Tibial artery (tissue), 4 donors: Measurements from ENCODE around the gene RARRES2.
A peak's percentile ranks its signal among the peaks of the same experiment; 100 is the strongest.

Experiments
- DNase-seq, 2 donors: peaks; one replicate each; pipeline ENCODE4 v3.0.0-alpha.2; 2019
- H3K27ac ChIP-seq, 2 donors: fragments of 200-600 bp; sonication (generic) in 1 of 2; 1 replicate in 1 of 2; 2 replicates in 1 of 2; pipeline ENCODE4 v1.5.1; 2018 to 2019; ENCODE audit warnings: mild to moderate bottlenecking in 1 of 2
- H3K27me3 ChIP-seq, 2 donors: fragments of 200-600 bp; sonication (generic) in 1 of 2; one replicate each; pipeline versions ENCODE4 v1.5.1 to v1.6.0; 2016 to 2019
- H3K36me3 ChIP-seq, 3 donors: fragments of 200-600 bp; sonication (generic) in 2 of 3; one replicate each; pipeline ENCODE4 v1.5.1; 2016 to 2019; ENCODE audit warnings: mild to moderate bottlenecking in 2 of 3
- H3K4me1 ChIP-seq, 4 donors: fragments of 200-600 bp; sonication (generic) in 2 of 4; 1 replicate in 3 of 4; 2 replicates in 1 of 4; pipeline ENCODE4 v1.5.1; 2016 to 2019
- H3K4me3 ChIP-seq, 2 donors: fragments of 200-600 bp; sonication (generic) in 1 of 2; 1 replicate in 1 of 2; 2 replicates in 1 of 2; pipeline ENCODE4 v1.5.1; 2018 to 2019; ENCODE audit warnings: mild to moderate bottlenecking in 2 of 2
- H3K9me3 ChIP-seq, 3 donors: fragments of 200-600 bp; sonication (generic) in 1 of 3; one replicate each; pipeline ENCODE4 v1.5.1; 2016 to 2019
- CTCF ChIP-seq, 2 experiments: fragments of 200-600 bp in 1 of 2; fragments of 450-650 bp in 1 of 2; IDR thresholded peaks; one replicate each; pipeline ENCODE4 v1.5.1; 2017 to 2019; ENCODE audit warnings: antibody characterized with exemption in 2 of 2, mild to moderate bottlenecking in 1 of 2, moderate library complexity in 1 of 2
- intact Hi-C: fragments of 100-400 bp; cut with DNase I; formaldehyde crosslinking; loops from one replicate; pipeline ENCODE4 v1.15.0; 2023; ENCODE audit warnings: low total_unique reads

RARRES2 gene

GRCh38 chr7:150378115-150378852 is 36.9 kb upstream of the RARRES2 start:
- Histone ChIP-seq H3K27me3 (no peaks in the 10 kb centered on the region), H3K4me3 (peak overlapping the region; percentile 82 to 96), H3K36me3 (peaks cover 9 to 15% (median 13%) of the 10 kb centered on the region in 3 donors), H3K27ac (peak overlapping the region; percentile 88), H3K9me3 (no peaks in the 10 kb centered on the region), H3K4me1 (peaks cover 0 to 41% (median 12%) of the 10 kb centered on the region in 4 donors)
- no peak for TF ChIP-seq CTCF (IDR thresholded peaks at IDR 0.05)
- peak in 1 of 2 donors; percentile 32 for DNase-seq
- intact Hi-C loops, result no loop called here

GRCh38 chr7:150377635-150378034 is 36.2 kb upstream of the RARRES2 start:
- Histone ChIP-seq H3K27me3 (no peaks in the 10 kb centered on the region), H3K4me1 (peaks cover 0 to 43% (median 14%) of the 10 kb centered on the region in 4 donors), H3K4me3 (no peak overlapping the region), H3K9me3 (no peaks in the 10 kb centered on the region), H3K27ac (peak overlapping the region; percentile 88), H3K36me3 (peaks cover 16 to 21% (median 19%) of the 10 kb centered on the region in 3 donors)
- DNase-seq, result no peak
- no peak for TF ChIP-seq CTCF (IDR thresholded peaks at IDR 0.05)
- intact Hi-C loops, result no loop called here

DNA sequence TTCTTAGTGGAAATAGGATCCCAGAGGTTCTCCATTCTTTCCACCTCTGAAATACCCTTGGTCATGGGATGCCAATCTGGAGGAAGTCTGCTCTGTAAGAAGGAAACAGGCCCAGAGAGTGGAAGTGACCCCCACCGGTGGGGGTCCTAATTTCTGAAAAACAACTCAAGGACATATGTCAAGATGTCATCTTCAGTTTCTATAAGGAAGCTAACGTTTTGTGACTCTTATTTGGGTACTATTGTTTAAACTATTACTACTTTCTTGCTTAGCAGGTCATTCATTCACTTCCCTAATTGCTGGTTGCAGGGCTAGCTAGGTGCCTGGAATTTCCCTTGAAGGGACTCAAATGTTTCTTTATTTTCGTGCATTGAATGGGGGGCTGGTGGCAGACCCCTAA is 35.8 kb upstream of the RARRES2 start:
- H3K4me1 ChIP-seq, result peaks cover 0 to 43% (median 14%) of the 10 kb centered on the region in 4 donors
- peaks cover 19 to 26% (median 24%) of the 10 kb centered on the region in 3 donors for H3K36me3 ChIP-seq
- no peak overlapping the region for H3K27ac ChIP-seq
- no peaks in the 10 kb centered on the region for H3K27me3 ChIP-seq
- no peak for DNase-seq
- no peaks in the 10 kb centered on the region for H3K9me3 ChIP-seq
- no peak overlapping the region for H3K4me3 ChIP-seq
- no peak for TF ChIP-seq CTCF (IDR thresholded peaks at IDR 0.05)
- intact Hi-C loops, result no loop called here

GRCh38 chr7:150376560-150376959 is 35.1 kb upstream of the RARRES2 start:
- no peak for TF ChIP-seq CTCF (IDR thresholded peaks at IDR 0.05)
- no peak for DNase-seq
- Histone ChIP-seq H3K4me3 (no peak overlapping the region), H3K27ac (no peak overlapping the region), H3K9me3 (no peaks in the 10 kb centered on the region), H3K36me3 (peaks cover 24 to 32% (median 30%) of the 10 kb centered on the region in 3 donors), H3K4me1 (peaks cover 0 to 41% (median 14%) of the 10 kb centered on the region in 4 donors), H3K27me3 (no peaks in the 10 kb centered on the region)
- intact Hi-C loops, result no loop called here

GRCh38 chr7:150375662-150376521 is 34.5 kb upstream of the RARRES2 start:
- H3K4me3 ChIP-seq, result no peak overlapping the region
- intact Hi-C loops, result no loop called here
- H3K36me3 ChIP-seq, result peaks cover 24 to 39% (median 34%) of the 10 kb centered on the region in 3 donors
- H3K27ac ChIP-seq, result no peak overlapping the region
- H3K4me1 ChIP-seq, result peaks cover 0 to 47% (median 14%) of the 10 kb centered on the region in 4 donors
- no peak for TF ChIP-seq CTCF (IDR thresholded peaks at IDR 0.05)
- H3K9me3 ChIP-seq, result no peaks in the 10 kb centered on the region
- no peaks in the 10 kb centered on the region for H3K27me3 ChIP-seq
- no peak for DNase-seq
